Muscle of arm (tissue), 12 donors: Measurements from ENCODE around the gene TRAF5. TPM values are rescaled to one million over a fixed set of nuclear protein-coding genes. Genes with fewer than 3 reads are reported as not detected.

ENCODE experiments used
- DNase-seq: peaks from one replicate; pipeline ENCODE4 v3.0.0-alpha.2; 2013
- polyA plus RNA-seq, 12 donors: library from polyadenylated mRNA; unstranded; fragments of 120-200 nt; gene quantifications; one replicate each; pipeline ENCODE4 v1.2.1, GENCODE V29; 2013; ENCODE audit not compliant: insufficient read length in 12 of 12

The TRAF5 gene
- polyA plus RNA-seq, 12 donors = 15.4 to 41.8 (median 23.2) TPM; not detected in 1

DNA sequence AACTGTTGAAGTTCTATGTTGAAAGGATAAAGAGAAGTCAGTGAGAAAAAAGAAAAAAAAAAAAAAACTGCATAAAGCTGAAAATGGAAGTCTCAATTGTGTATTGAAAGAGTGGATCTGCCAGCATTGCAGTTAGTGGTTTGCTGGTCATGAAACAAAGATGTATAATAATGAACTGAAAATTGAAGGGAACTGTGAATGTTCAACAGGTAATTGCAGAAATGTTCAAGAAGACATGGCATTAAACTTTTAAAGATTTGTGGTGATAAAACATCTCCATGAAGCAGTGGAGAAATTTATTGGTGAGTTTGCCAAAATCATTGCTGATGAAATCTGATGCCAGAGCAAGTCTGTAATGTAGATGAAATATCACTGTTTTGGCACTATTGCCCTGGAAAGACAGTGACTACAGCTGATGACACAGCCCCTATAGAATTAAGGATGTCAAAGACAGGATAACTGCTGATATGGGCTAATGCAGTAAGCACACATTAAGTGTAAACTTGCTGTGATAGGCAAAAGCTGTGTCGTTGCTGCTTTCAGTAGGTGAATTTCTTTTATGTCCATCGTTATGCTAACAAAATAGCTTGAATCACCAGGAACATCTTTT, 94.3 kb downstream of the TRAF5 start:
- no peak for DNase-seq

DNA sequence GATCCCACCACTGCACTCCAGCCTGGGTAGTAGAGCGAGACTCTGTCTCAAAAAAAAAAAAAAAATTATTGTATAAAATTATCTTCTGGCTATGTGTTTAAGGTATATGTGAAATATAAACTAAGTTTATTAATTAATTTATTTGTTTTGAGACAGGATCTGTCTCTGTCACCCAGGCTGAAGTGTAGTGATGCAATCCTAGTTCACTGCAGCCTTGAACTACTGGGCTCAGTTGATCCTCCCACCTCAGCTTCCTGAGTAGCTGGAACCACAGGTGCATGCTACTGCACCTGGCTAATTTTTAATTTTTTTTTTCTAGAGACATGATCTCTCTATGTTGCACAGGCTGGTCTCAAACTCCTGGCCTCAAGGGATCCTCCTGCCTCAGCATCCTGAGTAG, 97.4 kb downstream of the TRAF5 start:
- DNase-seq = no peak

Other genes starting within 250 kb of the TRAF5 start
- under 1 TPM in 10 of 12 donors, not detected in 2; 0.19 to 0.63 (median 0.35) TPM for gene KCNH1, start 192.7 kb upstream of the TRAF5 start, polyA plus RNA-seq
- 10 to 100 TPM in 11 of 12 donors, not detected in 1; 37.6 to 76.9 (median 59.6) TPM for gene RCOR3, start 67.5 kb upstream of the TRAF5 start, polyA plus RNA-seq
- gene RD3, start 165.3 kb downstream of the TRAF5 start, polyA plus RNA-seq = 1 to 10 TPM in 6 of 12 donors, under 1 TPM in 4, not detected in 2; 0.34 to 1.9 (median 1.2) TPM